ENCODE results near the gene PRSS2.

The PRSS2 gene

GRCh38 chr7:142787783-142788182, 17.0 kb downstream of the PRSS2 start:
- no peak for DNase-seq

GRCh38 chr7:142788303-142789289, 17.8 kb downstream of the PRSS2 start:
- DNase-seq, result no peak

- DNase-seq, result no peak
Observed at GRCh38 chr7:142789441-142789840, 18.7 kb downstream of the PRSS2 start.

GRCh38 chr7:142790056-142790455, 19.3 kb downstream of the PRSS2 start:
- DNase-seq, result no peak

- DNase-seq, result no peak
Observed at GRCh38 chr7:142790555-142790954, 19.8 kb downstream of the PRSS2 start.

GRCh38 chr7:142791502-142791901, 20.7 kb downstream of the PRSS2 start:
- DNase-seq, result no peak

GRCh38 chr7:142792129-142792528, 21.4 kb downstream of the PRSS2 start:
- DNase-seq, result no peak

- DNase-seq, result no peak
Observed at GRCh38 chr7:142792593-142792992, 21.8 kb downstream of the PRSS2 start.

GRCh38 chr7:142793156-142793555, 22.4 kb downstream of the PRSS2 start:
- no peak for DNase-seq

- DNase-seq, result peak in 2 of 3 experiments; percentile 25 to 58
Observed at GRCh38 chr7:142795339-142795863, 24.6 kb downstream of the PRSS2 start.

- DNase-seq, result no peak
Observed at GRCh38 chr7:142796001-142796500, 25.3 kb downstream of the PRSS2 start.

- no peak for DNase-seq
Observed at GRCh38 chr7:142796501-142797390, 26.0 kb downstream of the PRSS2 start.

- DNase-seq, result no peak
Observed at GRCh38 chr7:142797391-142798377, 26.9 kb downstream of the PRSS2 start.

- no peak for DNase-seq
Observed at GRCh38 chr7:142798451-142799436, 28.0 kb downstream of the PRSS2 start.

- DNase-seq, result no peak
Observed at GRCh38 chr7:142799437-142799835, 28.7 kb downstream of the PRSS2 start.

GRCh38 chr7:142800088-142800487, 29.3 kb downstream of the PRSS2 start:
- DNase-seq, result no peak

- no peak for DNase-seq
Observed at GRCh38 chr7:142800699-142801260, 30.0 kb downstream of the PRSS2 start.

- DNase-seq, result no peak
Observed at GRCh38 chr7:142801601-142802295, 31.0 kb downstream of the PRSS2 start.

GRCh38 chr7:142802301-142802700, 31.5 kb downstream of the PRSS2 start:
- no peak for DNase-seq

GRCh38 chr7:142803901-142804300, 33.1 kb downstream of the PRSS2 start:
- no peak for DNase-seq
